ENCODE data around the gene SECISBP2L.

Gene SECISBP2L

GRCh38 chr15:49026700-49027099, 19.5 kb downstream of the SECISBP2L start:
- no peak for TF ChIP-seq CTCF (IDR thresholded peaks at IDR 0.05)
- no peak overlapping the region for H3K27ac ChIP-seq

GRCh38 chr15:49024840-49025239, 21.4 kb downstream of the SECISBP2L start:
- no peak overlapping the region for H3K27ac ChIP-seq
- no peak for TF ChIP-seq CTCF (IDR thresholded peaks at IDR 0.05)
- TF ChIP-seq ZFX (IDR thresholded peaks at IDR 0.05; ENCODE audit: borderline replicate concordance) = no peak

- TF ChIP-seq CTCF (IDR thresholded peaks at IDR 0.05) (no peak), ZFX (IDR thresholded peaks at IDR 0.05; ENCODE audit: borderline replicate concordance) (no peak)
- H3K27ac ChIP-seq = no peak overlapping the region
Observed at GRCh38 chr15:49023354-49023753, 22.9 kb downstream of the SECISBP2L start.

GRCh38 chr15:49015896-49016295, 30.4 kb downstream of the SECISBP2L start:
- TF ChIP-seq ZFX (IDR thresholded peaks at IDR 0.05; ENCODE audit: borderline replicate concordance) (no peak), CTCF (IDR thresholded peaks at IDR 0.05) (no peak)
- H3K27ac ChIP-seq = no peak overlapping the region

- H3K27ac ChIP-seq = no peak overlapping the region
- TF ChIP-seq CTCF (IDR thresholded peaks at IDR 0.05) (no peak), ZFX (IDR thresholded peaks at IDR 0.05; ENCODE audit: borderline replicate concordance) (no peak)
Observed at GRCh38 chr15:48999314-48999713, 46.9 kb downstream of the SECISBP2L start.

- no peak for TF ChIP-seq ZFX (IDR thresholded peaks at IDR 0.05; ENCODE audit: borderline replicate concordance)
- TF ChIP-seq CTCF (IDR thresholded peaks at IDR 0.05) = no peak
- H3K27ac ChIP-seq = no peak overlapping the region
Observed at GRCh38 chr15:48996276-48996675, 50.0 kb downstream of the SECISBP2L start.

- TF ChIP-seq CTCF (IDR thresholded peaks at IDR 0.05) = no peak
- TF ChIP-seq ZFX (IDR thresholded peaks at IDR 0.05; ENCODE audit: borderline replicate concordance) = no peak
Observed at GRCh38 chr15:48993380-48993779, 52.9 kb downstream of the SECISBP2L start.

More at GRCh38 chr15:48993380-48993779, 52.9 kb downstream of the SECISBP2L start:
- no peak overlapping the region for H3K27ac ChIP-seq

Measured in 22Rv1 (cell line).